Kidney (tissue), 22 donors: Measurements from ENCODE around the gene MRPS17. TPM values are rescaled to one million over a fixed set of nuclear protein-coding genes. Genes with fewer than 3 reads are reported as not detected.

ENCODE experiments used
- DNase-seq, 5 donors: peaks; one replicate each; pipeline ENCODE4 v3.0.0-alpha.2; 2013 to 2020
- FAIRE-seq: peaks from 2 replicates; lab custom pipeline; 2012; peaks lifted over from hg19 to GRCh38; lab: Jason Lieb, UNC
- H3K27ac ChIP-seq, 2 donors: one replicate each; pipeline ENCODE4 v1.7.0; 2013; ENCODE audit warnings: low read depth in 2 of 2, low read length in 2 of 2, inconsistent platforms in 1 of 2
- H3K27me3 ChIP-seq: one replicate; pipeline ENCODE4 v1.7.1; 2013; ENCODE audit warnings: low read length, inconsistent platforms; ENCODE audit not compliant: control insufficient read depth, insufficient read depth
- H3K36me3 ChIP-seq, 3 donors: one replicate each; pipeline versions ENCODE4 v1.7.0 to v1.7.1; 2013; ENCODE audit warnings: low read length in 3 of 3, control low read depth in 1 of 3, inconsistent platforms in 1 of 3; ENCODE audit not compliant: insufficient read depth in 3 of 3, control insufficient read depth in 2 of 3
- H3K4me1 ChIP-seq, 3 donors: one replicate each; pipeline versions ENCODE4 v1.7.0 to v1.7.1; 2013; ENCODE audit warnings: low read length in 3 of 3, inconsistent platforms in 1 of 3, low read depth in 1 of 3; ENCODE audit not compliant: control insufficient read depth in 2 of 3, insufficient read depth in 2 of 3
- H3K4me3 ChIP-seq, 3 donors: one replicate each; pipeline versions ENCODE4 v1.7.0 to v1.8.1; 2013; ENCODE audit warnings: low read length in 3 of 3, control low read depth in 1 of 3, inconsistent platforms in 1 of 3
- H3K9ac ChIP-seq, 3 donors: one replicate each; pipeline versions ENCODE4 v1.7.0 to v1.7.1; 2013; ENCODE audit warnings: low read length in 3 of 3, control low read depth in 1 of 3, inconsistent platforms in 1 of 3
- H3K9me3 ChIP-seq, 3 donors: one replicate each; pipeline versions ENCODE4 v1.7.0 to v1.7.1; 2013; ENCODE audit warnings: low read length in 3 of 3, control low read depth in 1 of 3, inconsistent platforms in 1 of 3; ENCODE audit not compliant: control insufficient read depth in 2 of 3, insufficient read depth in 1 of 3
- intact Hi-C: fragments of 100-400 bp; cut with DNase I; formaldehyde crosslinking; loops from one replicate; pipeline ENCODE4 v1.11.1; 2022
- long read RNA-seq, 10 donors: library from polyadenylated mRNA in 1 of 10; unstranded in 1 of 10; transcript quantifications; one replicate each; pipeline ENCODE4 v2.0.0 and lab custom pipeline, GENCODE V29; 2021 to 2026
- polyA plus RNA-seq: library from polyadenylated mRNA; stranded (reverse); fragments of 350-450 nt; fragmentation: Illumina TruSeq; extraction: RNeasy Lipid Tissue Mini Kit (QIAGEN cat#74804); gene quantifications from one replicate; pipeline ENCODE4 v1.2.3, GENCODE V29; 2014; ENCODE audit warnings: low read depth, low replicate concordance; ENCODE audit not compliant: insufficient read depth
- total RNA-seq: library from RNA; stranded (reverse); fragmentation: NEBNext Ultra II Directional; extraction: Animal tissue kit (Norgen Biotek cat#: 25700); gene quantifications from one replicate; pipeline ENCODE4 v1.2.1, GENCODE V29; 2021
- TF ChIP-seq, protein P1 (sequence below): IDR thresholded peaks from 3 replicates; pipeline ENCODE4 v1.5.1; 2012; ENCODE audit warnings: mild to moderate bottlenecking, moderate library complexity, borderline replicate concordance; ENCODE audit not compliant: insufficient read depth; ENCODE audit errors: extremely low read depth
- donor health status: control.
- donor health status: control.
- donor health status: control.
- donor health status: control.
- donor health status: control.
- donor health status: DM: yes; HTN: yes; CAD: no.
- donor health status: Normal renal cell carcinoma (clear cell type).

Gene MRPS17
- total RNA-seq (12.5 TPM), polyA plus RNA-seq (26.8 TPM)
- long read RNA-seq, donor 1, transcript MRPS17-201 (3 exons, 1,845 nt), result major isoform, 17 of 17 reads
- long read RNA-seq, donor 1, partial matches to known transcripts, result 0 of 17 reads
- long read RNA-seq, donor 1, other reads (novel, unspliced or antisense), result 0 of 17 reads
- long read RNA-seq, donor 2, transcript MRPS17-201 (3 exons, 1,845 nt), result major isoform, 21 of 21 reads
- long read RNA-seq, donor 2, partial matches to known transcripts, result 0 of 21 reads
- long read RNA-seq, donor 2, other reads (novel, unspliced or antisense), result 0 of 21 reads
- long read RNA-seq, donor 3, transcript MRPS17-201 (3 exons, 1,845 nt), result major isoform, 18 of 18 reads
- long read RNA-seq, donor 3, partial matches to known transcripts, result 0 of 18 reads
- long read RNA-seq, donor 3, other reads (novel, unspliced or antisense), result 0 of 18 reads
- long read RNA-seq, donor 4, transcript MRPS17-201 (3 exons, 1,845 nt), result major isoform, 22 of 22 reads
- long read RNA-seq, donor 4, partial matches to known transcripts, result 0 of 22 reads
- long read RNA-seq, donor 4, other reads (novel, unspliced or antisense), result 0 of 22 reads
- long read RNA-seq, donor 5, result 0 reads
- long read RNA-seq, donor 6, transcript MRPS17-201 (3 exons, 1,845 nt), result major isoform, 33 of 33 reads
- long read RNA-seq, donor 6, partial matches to known transcripts, result 0 of 33 reads
- long read RNA-seq, donor 6, other reads (novel, unspliced or antisense), result 0 of 33 reads
- long read RNA-seq, donor 7, transcript MRPS17-201 (3 exons, 1,845 nt), result major isoform, 8 of 9 reads
- long read RNA-seq, donor 7, partial matches to known transcripts, result 0 of 9 reads
- long read RNA-seq, donor 7, other reads (novel, unspliced or antisense), result 1 of 9 reads
- long read RNA-seq, donor 8, transcript MRPS17-201 (3 exons, 1,845 nt), result major isoform, 18 of 27 reads
- long read RNA-seq, donor 8, partial matches to known transcripts, result 9 of 27 reads
- long read RNA-seq, donor 8, other reads (novel, unspliced or antisense), result 0 of 27 reads
- long read RNA-seq, donor 9, transcript MRPS17-201 (3 exons, 1,845 nt), result major isoform, 7 of 7 reads
- long read RNA-seq, donor 9, partial matches to known transcripts, result 0 of 7 reads
- long read RNA-seq, donor 9, other reads (novel, unspliced or antisense), result 0 of 7 reads
- long read RNA-seq, donor 10, transcript MRPS17-201 (3 exons, 1,845 nt), result major isoform, 16 of 57 reads
- long read RNA-seq, donor 10, partial matches to known transcripts, result 41 of 57 reads
- long read RNA-seq, donor 10, other reads (novel, unspliced or antisense), result 0 of 57 reads

DNA sequence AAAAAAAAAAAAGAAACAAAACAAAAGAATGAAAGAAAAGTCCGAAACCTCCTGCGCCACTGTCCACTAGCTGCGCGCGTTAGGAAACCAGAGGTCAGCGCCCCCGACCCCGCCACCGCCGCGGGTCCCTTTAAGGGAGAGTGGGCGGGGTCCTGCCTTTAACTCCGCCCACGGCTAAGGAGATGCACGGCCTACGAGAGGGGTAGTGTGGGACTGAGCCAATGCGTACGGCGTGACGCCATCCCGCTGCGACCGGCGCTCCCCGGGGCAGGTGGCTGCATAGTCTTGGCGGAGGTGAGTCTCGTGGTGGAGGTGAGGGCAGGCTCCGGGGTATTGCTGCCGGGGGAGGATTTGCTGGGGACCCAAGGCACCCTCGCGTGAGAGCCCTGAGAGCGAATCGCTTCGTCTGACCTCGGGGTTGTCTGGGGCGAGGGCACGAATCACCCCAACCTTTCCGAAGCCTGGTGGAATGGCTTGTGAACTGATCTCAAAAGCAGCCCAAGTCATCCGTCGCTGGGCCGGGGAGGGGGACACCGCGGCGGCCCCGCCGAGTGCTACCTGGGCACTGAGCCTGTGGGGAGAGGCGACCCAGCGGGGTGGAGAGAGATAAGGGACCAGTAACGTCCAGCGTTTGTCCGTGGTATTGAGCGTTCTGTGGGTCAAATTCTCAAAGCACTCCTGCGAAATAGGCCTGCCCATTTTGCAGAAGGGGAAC lies at the start of gene MRPS17:
Gene MRPS17 (plus strand): TSS at position 241 of the 715 bp plus-strand sequence. CDS start 1,319 bp downstream, outside the sequence.
- FAIRE-seq, result no peak
- Histone ChIP-seq H3K4me3 (peak within 1 kb of the TSS; percentile 42 to 98 (median 83)), H3K4me1 (peaks cover 0 to 3% (median 0%) of the 10 kb centered on the region in 3 donors), H3K36me3 (peaks cover 2 to 3% (median 3%) of the 10 kb centered on the region in 3 donors), H3K27me3 (no peaks in the 10 kb centered on the region), H3K9ac (peak within 1 kb of the TSS; percentile 68 to 97 (median 74)), H3K9me3 (no peaks in the 10 kb centered on the region), H3K27ac (peak within 1 kb of the TSS; percentile 51 to 57)
- TF ChIP-seq, protein P1, sequence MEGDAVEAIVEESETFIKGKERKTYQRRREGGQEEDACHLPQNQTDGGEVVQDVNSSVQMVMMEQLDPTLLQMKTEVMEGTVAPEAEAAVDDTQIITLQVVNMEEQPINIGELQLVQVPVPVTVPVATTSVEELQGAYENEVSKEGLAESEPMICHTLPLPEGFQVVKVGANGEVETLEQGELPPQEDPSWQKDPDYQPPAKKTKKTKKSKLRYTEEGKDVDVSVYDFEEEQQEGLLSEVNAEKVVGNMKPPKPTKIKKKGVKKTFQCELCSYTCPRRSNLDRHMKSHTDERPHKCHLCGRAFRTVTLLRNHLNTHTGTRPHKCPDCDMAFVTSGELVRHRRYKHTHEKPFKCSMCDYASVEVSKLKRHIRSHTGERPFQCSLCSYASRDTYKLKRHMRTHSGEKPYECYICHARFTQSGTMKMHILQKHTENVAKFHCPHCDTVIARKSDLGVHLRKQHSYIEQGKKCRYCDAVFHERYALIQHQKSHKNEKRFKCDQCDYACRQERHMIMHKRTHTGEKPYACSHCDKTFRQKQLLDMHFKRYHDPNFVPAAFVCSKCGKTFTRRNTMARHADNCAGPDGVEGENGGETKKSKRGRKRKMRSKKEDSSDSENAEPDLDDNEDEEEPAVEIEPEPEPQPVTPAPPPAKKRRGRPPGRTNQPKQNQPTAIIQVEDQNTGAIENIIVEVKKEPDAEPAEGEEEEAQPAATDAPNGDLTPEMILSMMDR, result no peak
- intact Hi-C loops, result no loop called here
- peak; percentile 94 to 96 (median 96) for DNase-seq

DNA sequence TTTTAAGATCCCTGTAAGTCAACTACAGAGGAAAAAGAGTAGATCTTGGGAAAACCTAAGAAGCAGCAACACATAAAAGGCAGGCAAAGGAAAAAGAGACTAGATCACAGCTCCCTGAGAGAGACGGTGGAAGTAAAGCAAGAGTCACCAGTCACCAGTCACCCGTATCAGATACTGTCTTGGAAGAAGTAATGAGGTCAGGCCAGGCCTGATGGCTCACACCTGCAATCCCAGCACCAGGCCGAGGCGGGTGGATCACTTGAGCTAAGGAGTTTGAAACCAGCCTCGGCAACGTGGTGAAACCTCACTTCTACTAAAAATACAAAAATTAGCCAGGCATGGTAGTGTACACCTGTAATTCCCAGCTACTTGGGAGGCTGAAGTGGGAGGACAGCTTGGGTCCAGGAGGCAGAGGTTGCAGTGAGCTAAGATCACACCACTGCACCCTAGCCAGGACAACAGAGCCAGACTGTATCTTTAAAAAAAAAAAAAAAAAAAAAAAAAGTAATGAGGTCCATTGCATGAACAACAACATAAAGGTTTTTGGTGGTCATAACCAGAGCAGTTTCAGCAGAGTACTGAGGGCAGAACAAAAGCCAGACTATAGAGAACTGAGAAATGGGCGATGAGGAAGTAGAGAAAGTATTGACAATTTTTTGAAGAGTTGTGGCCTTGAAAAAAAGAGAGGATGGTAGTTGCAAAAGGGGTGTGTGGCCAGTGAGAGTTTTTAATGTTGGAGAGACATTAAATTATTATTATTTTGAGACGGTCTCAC lies 47.5 kb upstream of the MRPS17 start:
- Histone ChIP-seq H3K36me3 (peaks cover 0 to 4% (median 0%) of the 10 kb centered on the region in 3 donors), H3K27me3 (no peaks in the 10 kb centered on the region), H3K4me1 (no peaks in the 10 kb centered on the region), H3K9me3 (no peaks in the 10 kb centered on the region), H3K4me3 (no peak overlapping the region), H3K9ac (no peak overlapping the region), H3K27ac (no peak overlapping the region)
- DNase-seq (peak in 2 of 5 donors; percentile 3 to 20), FAIRE-seq (no peak)
- intact Hi-C loops, result no loop called here
- TF ChIP-seq, protein P1, result no peak
